NCI-H1417 treated with DMSO at 0.1 percent for 48 hours (cell line): ENCODE measurements around the gene TRIM15.
"Not testable (repeated sequence)": the region's sequence is repeated elsewhere in the genome, so short reads cannot be mapped to it uniquely, and the experiment has no call there.

Source experiments
- DNase-seq: peaks from one replicate; lab custom pipeline; 2025; lab: John Stamatoyannopoulos, UW

Gene TRIM15

GRCh38 chr6:30163090-30163917 lies at the start of gene TRIM15:
TRIM15 (plus strand) TSS chr6:30163546; CDS start chr6:30163685, 139 bp downstream.
- DNase-seq: no peak

GRCh38 chr6:30113841-30114240 lies 49.5 kb upstream of the TRIM15 start:
- DNase-seq: no peak

GRCh38 chr6:30116724-30117123 lies 46.6 kb upstream of the TRIM15 start:
- DNase-seq: no peak

DNA sequence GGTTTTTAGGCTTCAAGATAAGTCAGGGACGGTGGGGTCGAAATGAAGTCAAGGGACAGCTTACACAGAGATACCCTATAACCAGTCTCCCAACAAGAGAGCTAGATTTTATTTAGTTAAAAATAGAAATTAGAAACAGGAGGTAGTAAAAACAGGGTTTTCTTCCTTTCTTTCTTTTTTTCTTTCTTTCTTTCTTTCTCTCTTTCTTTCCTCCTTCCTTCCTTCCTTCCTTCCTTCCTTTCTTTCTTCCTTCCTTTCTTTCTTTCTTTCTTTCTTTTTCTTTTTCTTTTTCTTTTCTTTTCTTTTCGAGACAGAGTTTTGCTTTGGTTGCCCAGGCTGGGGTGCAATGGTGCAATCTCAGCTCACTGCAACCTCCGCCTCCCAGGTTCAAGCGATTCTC lies 44.7 kb upstream of the TRIM15 start:
- not testable (repeated sequence) for DNase-seq

- no peak for DNase-seq
Observed at GRCh38 chr6:30121446-30122366, 41.6 kb upstream of the TRIM15 start.

DNA sequence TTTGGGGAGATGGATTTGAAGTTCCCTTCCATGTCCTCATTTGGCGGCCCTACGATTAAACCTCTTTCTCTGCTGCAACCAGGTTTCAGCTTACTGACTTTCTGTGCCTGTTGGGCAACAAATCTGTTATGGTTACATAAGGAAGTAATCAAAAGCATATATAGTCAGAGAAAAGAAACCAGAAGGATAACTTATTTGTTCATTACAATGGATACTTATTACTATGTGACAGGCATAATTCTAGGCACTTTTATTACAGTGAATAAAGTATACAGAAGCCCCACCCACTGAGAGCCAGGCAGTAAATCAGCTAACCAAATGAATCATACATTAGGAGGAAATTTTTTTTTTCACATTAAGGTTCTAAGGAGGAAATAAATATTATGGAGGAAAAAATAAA lies 40.8 kb upstream of the TRIM15 start:
- DNase-seq: no peak

GRCh38 chr6:30127238-30128093 lies 35.9 kb upstream of the TRIM15 start:
- DNase-seq: no peak

- DNase-seq: no peak
Observed at GRCh38 chr6:30129265-30130178, 33.8 kb upstream of the TRIM15 start.

DNA sequence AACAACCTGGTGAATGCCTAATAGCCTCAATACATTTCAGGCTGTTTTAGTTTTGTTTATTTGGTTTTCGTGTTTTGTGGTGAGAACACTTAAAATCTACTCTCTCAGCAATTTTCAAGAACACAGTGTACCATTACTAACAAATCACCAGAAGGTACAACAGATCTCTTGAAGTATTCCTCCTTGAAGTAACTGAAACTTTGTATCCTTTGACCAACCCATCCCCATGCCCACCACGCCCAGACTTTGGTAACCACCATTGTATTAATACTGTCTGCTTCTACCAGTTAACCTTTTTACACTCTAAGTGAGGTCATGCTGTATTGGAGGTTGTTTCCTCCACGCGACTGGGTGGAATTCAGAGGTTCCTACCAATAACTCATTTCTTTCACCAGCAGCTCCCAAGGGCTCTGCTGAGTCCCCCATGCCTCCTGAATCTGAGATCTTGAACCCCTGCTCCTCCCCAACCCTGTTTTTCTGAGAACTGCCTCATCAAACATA lies 33.1 kb upstream of the TRIM15 start:
- no peak for DNase-seq

GRCh38 chr6:30130887-30131862 lies 32.2 kb upstream of the TRIM15 start:
- no peak for DNase-seq

- DNase-seq: no peak
Observed at GRCh38 chr6:30131947-30132497, 31.3 kb upstream of the TRIM15 start.

GRCh38 chr6:30135147-30135546 lies 28.2 kb upstream of the TRIM15 start:
- DNase-seq: no peak

DNA sequence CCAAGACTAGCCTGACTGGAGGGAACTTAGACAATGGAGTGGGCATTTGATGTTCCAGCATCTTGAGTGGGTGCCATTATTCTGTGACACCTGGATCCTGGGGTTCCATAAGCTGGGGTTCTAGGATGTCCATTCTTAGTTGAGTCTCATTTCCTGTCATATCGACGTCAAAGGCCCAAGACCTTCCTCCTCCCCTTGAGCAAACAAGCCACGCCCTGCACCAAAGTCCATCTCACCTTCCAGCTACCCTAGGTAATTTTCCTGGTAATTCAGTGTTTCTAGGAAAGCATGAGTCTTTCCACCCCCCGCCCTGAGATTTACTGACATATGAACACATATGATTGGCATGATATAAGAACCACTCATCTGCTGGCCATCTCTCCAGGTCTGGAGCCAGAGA lies 27.6 kb upstream of the TRIM15 start, which contains the start of gene TRIM40:
TRIM40 (plus strand) TSS at position 384 of the 400 bp plus-strand sequence. CDS start 897 bp downstream, outside the sequence.
- no peak for DNase-seq

GRCh38 chr6:30136570-30137286 lies 26.6 kb upstream of the TRIM15 start:
- no peak for DNase-seq

DNA sequence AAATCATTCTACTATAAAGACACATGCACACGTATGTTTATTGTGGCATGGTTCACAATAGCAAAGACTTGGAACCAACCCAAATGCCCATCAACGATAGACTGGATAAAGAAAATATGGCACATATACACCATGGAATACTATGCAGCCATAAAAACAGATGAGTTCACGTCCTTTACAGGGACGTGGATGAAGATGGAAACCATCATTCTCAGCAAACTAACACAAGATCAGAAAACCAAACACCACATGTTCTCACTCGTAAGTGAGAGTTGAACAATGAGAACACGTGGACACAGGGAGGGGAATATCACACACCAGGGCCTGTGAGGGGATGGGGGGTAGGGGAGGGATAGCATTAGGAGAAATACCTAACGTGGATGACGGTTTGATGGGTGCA lies 23.1 kb upstream of the TRIM15 start:
- DNase-seq: not testable (repeated sequence)

DNA sequence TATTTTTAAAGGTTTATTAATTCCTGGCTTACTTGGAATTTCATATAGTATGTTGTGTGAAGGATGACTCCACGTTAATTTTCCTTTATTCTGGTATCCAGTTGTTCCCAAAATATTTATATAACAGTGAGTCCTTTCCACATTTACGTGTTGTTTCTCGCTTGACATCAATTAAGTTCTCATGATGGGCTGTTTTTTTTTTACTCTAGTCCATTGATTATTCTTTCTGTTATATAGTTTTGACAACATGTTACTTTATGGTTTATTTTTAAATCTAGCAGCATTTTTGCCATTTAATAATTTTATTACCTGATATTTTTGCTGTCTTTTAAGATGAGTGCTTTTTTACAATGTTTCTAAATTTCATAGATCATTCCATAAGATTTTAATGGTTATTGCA lies 20.7 kb upstream of the TRIM15 start:
- no peak for DNase-seq

DNA sequence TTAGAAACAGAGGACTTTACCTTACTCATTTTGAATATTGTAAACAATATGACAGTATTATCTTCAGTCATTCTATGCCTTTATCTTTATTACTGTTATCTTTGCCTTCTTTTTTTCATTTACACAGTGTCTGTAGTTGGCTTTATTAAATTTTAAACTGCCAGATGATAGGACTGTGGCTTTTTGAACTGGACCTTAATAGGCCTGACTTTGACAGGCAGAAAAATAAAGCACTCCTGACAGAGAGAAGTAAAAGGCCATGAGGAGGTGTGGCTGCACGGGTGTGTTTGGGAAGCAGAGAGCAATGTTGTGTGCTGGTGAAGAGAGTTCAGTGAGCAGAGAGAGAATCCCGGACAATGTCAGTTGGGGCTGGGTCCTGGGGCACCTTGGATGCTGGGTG lies 19.6 kb upstream of the TRIM15 start:
- DNase-seq: no peak

GRCh38 chr6:30144811-30145210 lies 18.5 kb upstream of the TRIM15 start:
- no peak for DNase-seq
